ENCODE results near the gene FAM78A. TPM values are rescaled to one million over a fixed set of nuclear protein-coding genes. Genes with fewer than 3 reads are reported as not detected.

FAM78A gene, protein sequence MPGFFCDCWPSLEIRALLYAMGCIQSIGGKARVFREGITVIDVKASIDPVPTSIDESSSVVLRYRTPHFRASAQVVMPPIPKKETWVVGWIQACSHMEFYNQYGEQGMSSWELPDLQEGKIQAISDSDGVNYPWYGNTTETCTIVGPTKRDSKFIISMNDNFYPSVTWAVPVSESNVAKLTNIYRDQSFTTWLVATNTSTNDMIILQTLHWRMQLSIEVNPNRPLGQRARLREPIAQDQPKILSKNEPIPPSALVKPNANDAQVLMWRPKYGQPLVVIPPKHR
- polyA plus RNA-seq (0.47 and 0.62 TPM in 2 replicates), polyA minus RNA-seq (1.2 and 1.5 TPM in 2 replicates)

DNA sequence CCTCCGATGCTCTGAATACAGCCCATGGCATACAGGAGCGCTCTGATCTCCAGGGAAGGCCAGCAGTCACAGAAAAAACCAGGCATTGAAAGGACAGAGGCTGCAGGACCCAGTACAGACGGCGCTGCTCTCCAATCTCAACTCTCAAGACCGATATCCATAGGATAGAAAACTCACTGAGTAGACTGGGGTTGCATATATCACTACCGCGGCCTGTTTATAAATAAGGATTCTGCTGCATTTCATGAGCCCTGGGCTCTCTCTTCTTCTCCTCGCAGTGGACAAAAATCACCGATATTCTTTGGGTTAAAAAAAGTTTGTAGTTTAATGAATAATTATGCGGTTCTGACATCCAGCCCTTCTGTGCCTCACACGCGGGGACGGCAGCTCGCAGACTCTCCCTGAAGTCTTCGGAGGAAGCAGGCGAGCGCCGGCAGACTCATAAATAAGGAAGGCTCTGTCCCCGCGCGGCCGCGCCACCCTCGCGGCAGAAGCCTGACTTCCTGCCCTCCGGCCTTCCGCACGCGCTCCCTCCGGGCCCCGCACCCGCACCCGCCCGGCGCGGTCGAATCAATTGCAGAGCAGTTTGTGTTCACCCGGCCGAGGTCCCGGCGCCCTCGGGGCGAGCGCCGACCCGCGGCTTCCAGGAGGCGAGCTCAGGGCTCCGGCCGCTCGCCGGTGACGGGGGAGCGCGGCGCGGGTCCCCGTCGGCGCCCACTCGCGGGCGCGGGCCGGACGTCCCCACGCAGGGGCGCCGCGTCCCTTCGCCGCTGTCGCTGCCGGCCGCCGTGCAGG lies at the start of gene FAM78A:
FAM78A (minus strand) TSS at position 417 of the 795 bp plus-strand sequence; CDS start at position 86, 331 bp downstream.
- Histone ChIP-seq H3K27me3 (ENCODE audit: insufficient read depth, low read depth, low read length) (peaks cover 29% of the 10 kb centered on the region), H4K20me1 (ENCODE audit: insufficient read depth) (no peaks in the 10 kb centered on the region), H3K4me3 (ENCODE audit: low read length) (peak within 1 kb of the TSS; percentile 62), H3K36me3 (ENCODE audit: insufficient read depth, low read length) (no peaks in the 10 kb centered on the region), H3K9ac (ENCODE audit: low read length) (peak within 1 kb of the TSS; percentile 50), H3K79me2 (replicated peaks; ENCODE audit: insufficient read depth, low read length) (no peaks in the 10 kb centered on the region), H3K27ac (ENCODE audit: low read length) (no peak within 1 kb of the TSS), H3K4me2 (ENCODE audit: low read length) (no peak within 1 kb of the TSS), H3F3A (ENCODE audit: insufficient read depth, low read length, poor library complexity, severe bottlenecking) (no peaks in the 10 kb centered on the region), H3K9me3 (ENCODE audit: low read length) (no peaks in the 10 kb centered on the region), H3K9me2 (ENCODE audit: insufficient read depth, low read length) (no peaks in the 10 kb centered on the region), H2AFZ (ENCODE audit: low read depth, low read length) (no peak within 1 kb of the TSS)
- TF ChIP-seq MXI1 (conservative IDR thresholded peaks at IDR 0.05; ENCODE audit: poor library complexity, severe bottlenecking) = no peak
- TF ChIP-seq SMC3 (conservative IDR thresholded peaks at IDR 0.05; ENCODE audit: poor library complexity) = no peak
- TF ChIP-seq, protein P1, sequence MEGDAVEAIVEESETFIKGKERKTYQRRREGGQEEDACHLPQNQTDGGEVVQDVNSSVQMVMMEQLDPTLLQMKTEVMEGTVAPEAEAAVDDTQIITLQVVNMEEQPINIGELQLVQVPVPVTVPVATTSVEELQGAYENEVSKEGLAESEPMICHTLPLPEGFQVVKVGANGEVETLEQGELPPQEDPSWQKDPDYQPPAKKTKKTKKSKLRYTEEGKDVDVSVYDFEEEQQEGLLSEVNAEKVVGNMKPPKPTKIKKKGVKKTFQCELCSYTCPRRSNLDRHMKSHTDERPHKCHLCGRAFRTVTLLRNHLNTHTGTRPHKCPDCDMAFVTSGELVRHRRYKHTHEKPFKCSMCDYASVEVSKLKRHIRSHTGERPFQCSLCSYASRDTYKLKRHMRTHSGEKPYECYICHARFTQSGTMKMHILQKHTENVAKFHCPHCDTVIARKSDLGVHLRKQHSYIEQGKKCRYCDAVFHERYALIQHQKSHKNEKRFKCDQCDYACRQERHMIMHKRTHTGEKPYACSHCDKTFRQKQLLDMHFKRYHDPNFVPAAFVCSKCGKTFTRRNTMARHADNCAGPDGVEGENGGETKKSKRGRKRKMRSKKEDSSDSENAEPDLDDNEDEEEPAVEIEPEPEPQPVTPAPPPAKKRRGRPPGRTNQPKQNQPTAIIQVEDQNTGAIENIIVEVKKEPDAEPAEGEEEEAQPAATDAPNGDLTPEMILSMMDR (IDR thresholded peaks at IDR 0.05; ENCODE audit: poor library complexity, severe bottlenecking) = no peak
- TF ChIP-seq EZH2 (IDR thresholded peaks at IDR 0.05; ENCODE audit: borderline replicate concordance, insufficient read depth, low read length, poor library complexity, severe bottlenecking) = peak; percentile 56

DNA sequence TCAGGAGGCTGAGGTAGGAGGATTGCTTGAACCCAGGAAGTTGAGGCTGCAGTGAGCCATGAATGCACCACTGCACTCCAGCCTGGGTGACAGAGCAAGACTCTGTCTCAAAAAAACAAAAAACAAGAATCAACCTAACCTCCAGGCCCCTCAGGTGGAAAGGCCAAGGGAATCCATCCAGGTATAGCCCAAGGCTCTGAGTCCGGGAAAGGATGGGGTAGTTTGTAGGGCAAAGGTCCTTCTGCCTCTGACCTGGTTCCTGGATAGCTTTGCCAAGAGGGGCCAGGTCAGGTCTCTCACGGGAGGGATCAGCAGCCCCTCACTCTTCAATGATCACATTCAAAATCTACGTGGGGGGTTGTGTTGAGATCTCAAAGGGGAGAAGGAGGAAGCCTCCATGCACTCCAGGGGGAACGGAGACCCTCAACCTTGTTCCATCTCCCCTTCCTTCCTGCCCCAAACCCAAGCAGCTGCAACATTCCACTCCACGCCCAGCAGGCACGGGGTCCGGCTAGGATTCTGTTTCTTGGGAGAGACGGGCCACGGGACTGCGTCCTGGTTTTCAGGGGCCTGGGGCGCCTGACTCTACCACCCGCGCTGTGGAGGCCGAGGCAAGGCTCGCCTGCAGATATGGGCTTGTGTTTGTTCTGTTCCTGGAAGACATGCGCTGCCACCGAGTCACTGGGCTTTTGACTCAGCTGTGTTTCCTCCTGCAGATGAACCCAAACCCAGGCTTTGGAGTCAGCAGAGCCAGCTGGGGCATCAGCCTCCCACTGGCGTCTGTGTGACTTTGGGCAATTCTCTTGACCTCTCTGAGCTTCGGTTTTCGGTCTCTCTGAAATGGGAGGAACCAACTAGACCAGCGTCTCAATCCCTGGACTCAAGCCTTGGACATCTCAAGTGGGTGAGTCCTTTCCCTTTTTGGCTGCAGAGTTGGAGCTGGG lies 48.7 kb upstream of the FAM78A start:
- Histone ChIP-seq H4K20me1 (ENCODE audit: insufficient read depth) (no peaks in the 10 kb centered on the region), H3K27ac (ENCODE audit: low read length) (no peak overlapping the region), H3K9me3 (ENCODE audit: low read length) (no peaks in the 10 kb centered on the region), H3K4me3 (ENCODE audit: low read length) (no peak overlapping the region), H2AFZ (ENCODE audit: low read depth, low read length) (no peak overlapping the region), H3F3A (ENCODE audit: insufficient read depth, low read length, poor library complexity, severe bottlenecking) (no peaks in the 10 kb centered on the region), H3K27me3 (ENCODE audit: insufficient read depth, low read depth, low read length) (no peaks in the 10 kb centered on the region), H3K9me2 (ENCODE audit: insufficient read depth, low read length) (no peaks in the 10 kb centered on the region), H3K9ac (ENCODE audit: low read length) (no peak overlapping the region), H3K79me2 (replicated peaks; ENCODE audit: insufficient read depth, low read length) (no peaks in the 10 kb centered on the region), H3K36me3 (ENCODE audit: insufficient read depth, low read length) (no peaks in the 10 kb centered on the region), H3K4me2 (ENCODE audit: low read length) (no peak overlapping the region)
- no peak for TF ChIP-seq EP300 (conservative IDR thresholded peaks at IDR 0.05; ENCODE audit: poor library complexity, severe bottlenecking)
- TF ChIP-seq, protein P2, sequence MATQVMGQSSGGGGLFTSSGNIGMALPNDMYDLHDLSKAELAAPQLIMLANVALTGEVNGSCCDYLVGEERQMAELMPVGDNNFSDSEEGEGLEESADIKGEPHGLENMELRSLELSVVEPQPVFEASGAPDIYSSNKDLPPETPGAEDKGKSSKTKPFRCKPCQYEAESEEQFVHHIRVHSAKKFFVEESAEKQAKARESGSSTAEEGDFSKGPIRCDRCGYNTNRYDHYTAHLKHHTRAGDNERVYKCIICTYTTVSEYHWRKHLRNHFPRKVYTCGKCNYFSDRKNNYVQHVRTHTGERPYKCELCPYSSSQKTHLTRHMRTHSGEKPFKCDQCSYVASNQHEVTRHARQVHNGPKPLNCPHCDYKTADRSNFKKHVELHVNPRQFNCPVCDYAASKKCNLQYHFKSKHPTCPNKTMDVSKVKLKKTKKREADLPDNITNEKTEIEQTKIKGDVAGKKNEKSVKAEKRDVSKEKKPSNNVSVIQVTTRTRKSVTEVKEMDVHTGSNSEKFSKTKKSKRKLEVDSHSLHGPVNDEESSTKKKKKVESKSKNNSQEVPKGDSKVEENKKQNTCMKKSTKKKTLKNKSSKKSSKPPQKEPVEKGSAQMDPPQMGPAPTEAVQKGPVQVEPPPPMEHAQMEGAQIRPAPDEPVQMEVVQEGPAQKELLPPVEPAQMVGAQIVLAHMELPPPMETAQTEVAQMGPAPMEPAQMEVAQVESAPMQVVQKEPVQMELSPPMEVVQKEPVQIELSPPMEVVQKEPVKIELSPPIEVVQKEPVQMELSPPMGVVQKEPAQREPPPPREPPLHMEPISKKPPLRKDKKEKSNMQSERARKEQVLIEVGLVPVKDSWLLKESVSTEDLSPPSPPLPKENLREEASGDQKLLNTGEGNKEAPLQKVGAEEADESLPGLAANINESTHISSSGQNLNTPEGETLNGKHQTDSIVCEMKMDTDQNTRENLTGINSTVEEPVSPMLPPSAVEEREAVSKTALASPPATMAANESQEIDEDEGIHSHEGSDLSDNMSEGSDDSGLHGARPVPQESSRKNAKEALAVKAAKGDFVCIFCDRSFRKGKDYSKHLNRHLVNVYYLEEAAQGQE (IDR thresholded peaks at IDR 0.05; ENCODE audit: borderline replicate concordance) = no peak
- no peak for TF ChIP-seq RAD21 (conservative IDR thresholded peaks at IDR 0.05)
- no peak for TF ChIP-seq EZH2 (IDR thresholded peaks at IDR 0.05; ENCODE audit: borderline replicate concordance, insufficient read depth, low read length, poor library complexity, severe bottlenecking)
- no peak for TF ChIP-seq TAF1 (IDR thresholded peaks at IDR 0.05; ENCODE audit: low read depth)
- no peak for TF ChIP-seq SMC3 (conservative IDR thresholded peaks at IDR 0.05; ENCODE audit: poor library complexity)
